GM21423 (cell line): Measurements from ENCODE around the gene THRSP.
"Not testable (repeated sequence)": the region's sequence is repeated elsewhere in the genome, so short reads cannot be mapped to it uniquely, and the experiment has no call there.

Experiments used
- ATAC-seq: cut with Tn5 transposase; IDR thresholded peaks from one replicate; pipeline ENCODE4 v1.9.1; 2021; ENCODE audit warnings: mild to moderate bottlenecking, moderate library complexity; ENCODE audit not compliant: unreplicated experiment

The THRSP gene, protein sequence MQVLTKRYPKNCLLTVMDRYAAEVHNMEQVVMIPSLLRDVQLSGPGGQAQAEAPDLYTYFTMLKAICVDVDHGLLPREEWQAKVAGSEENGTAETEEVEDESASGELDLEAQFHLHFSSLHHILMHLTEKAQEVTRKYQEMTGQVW

DNA sequence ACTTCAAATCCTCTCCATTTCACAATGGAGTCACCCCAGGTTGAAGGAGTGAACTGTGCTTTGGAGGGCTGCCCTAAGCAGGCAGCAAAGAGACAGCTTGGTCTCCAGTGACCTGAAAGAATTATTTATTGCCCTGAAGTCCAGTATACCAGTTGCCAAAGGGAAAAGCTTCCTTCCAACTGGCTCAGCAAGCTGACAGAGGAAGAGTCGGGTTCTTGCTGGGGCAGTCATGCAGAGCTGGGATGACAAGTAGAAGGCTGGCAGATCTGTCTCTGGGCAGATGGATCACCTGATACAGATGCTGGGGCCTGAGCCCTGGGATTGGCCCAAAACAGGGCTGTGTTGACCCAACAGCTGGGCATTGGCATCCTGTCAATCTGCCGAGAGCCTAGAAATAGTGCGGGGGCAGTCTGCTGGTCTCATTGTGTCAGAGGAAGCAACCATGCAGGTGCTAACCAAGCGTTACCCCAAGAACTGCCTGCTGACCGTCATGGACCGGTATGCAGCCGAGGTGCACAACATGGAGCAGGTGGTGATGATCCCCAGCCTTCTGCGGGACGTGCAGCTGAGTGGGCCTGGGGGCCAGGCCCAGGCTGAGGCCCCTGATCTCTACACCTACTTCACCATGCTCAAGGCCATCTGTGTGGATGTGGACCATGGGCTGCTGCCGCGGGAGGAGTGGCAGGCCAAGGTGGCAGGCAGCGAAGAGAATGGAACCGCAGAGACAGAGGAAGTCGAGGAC is at the start of gene THRSP:
TSS of gene THRSP (plus strand) at position 422 of the 742 bp plus-strand sequence. CDS start at position 443, 21 bp downstream.
- no peak for ATAC-seq

DNA sequence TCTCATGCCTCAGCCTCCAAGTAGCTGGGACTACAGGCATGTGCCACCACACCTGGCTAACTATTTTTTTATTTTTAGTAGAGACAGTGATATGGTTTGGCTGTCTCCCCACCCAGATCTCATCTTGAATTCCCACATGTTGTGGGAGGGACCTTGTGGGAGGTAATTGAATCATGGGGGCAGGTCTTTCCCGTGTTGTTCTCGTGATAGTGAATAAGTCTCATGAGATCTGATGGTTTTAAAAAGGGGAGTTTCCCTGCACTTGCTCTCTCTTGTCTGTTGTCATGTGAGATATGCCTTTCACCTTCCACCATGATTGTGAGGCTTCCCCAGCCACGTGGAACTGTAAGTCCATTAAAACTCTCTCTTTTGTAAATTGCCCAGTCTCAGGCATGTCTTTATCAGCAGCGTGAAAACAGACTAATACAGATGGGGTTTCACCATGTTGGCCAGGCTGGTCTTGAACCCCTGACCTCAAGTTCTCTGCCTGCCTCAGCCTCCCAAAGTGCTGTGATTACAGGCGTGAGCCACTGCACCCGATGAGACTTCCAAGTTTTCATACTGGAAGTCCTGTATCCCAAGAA is 48.6 kb upstream of the THRSP start:
- ATAC-seq = not testable (repeated sequence)

DNA sequence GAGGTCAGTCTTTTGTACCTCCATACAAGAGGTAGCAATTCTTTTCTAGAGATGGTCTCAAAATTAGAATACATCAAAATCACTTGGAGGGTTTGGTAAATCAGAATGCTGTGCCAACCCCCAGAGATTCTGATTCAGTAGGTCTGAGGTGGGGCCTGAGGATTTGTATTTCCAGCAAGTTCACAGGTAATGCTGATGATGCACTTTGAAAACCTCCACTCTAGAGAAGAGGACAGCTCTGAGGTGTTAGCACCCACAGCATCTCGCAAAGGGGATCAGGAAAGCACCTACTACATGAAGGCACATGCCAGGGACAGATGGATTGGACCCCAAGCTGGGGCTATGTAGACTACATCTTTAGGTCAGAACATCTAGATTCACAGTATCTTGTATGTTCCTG is 47.8 kb upstream of the THRSP start:
- no peak for ATAC-seq

DNA sequence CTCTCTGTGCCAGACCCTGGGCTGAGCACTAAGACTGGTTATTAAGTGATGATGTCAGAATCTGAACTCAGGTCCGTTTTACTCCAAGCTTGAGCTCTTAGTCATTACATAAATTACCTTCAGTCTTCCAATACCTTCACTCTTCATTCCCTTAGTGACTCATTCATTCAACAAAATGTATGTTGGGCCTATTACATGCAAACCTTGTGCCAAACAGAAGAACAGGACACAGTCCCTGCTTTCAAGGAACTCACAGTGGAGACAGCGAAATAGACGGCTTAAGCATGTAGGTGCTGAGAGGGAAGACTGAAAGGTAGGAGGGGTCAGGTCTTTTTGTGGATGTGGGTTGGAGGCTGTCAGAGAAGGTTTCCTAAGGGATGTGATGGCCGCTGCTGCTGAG is 43.9 kb upstream of the THRSP start:
- no peak for ATAC-seq

DNA sequence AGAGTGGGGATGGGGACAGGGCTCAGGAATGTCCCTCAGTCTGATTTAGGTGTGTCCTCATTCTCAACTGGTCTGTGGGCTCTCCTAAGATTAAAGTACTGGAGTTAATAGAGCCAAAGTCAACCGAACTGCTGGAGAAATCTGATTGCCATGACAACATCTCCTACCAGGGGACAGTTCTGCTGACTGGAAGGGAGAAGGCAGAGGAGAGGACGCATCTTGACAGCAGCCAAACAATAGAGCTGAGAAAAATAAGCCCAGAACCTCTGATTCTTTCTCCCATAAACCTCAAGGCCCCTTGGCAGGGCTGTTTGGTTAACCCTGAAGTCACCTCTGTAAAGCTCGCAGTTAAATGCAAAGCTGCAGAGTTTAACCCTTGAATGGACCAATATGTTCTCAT is 43.4 kb upstream of the THRSP start:
- ATAC-seq = no peak

DNA sequence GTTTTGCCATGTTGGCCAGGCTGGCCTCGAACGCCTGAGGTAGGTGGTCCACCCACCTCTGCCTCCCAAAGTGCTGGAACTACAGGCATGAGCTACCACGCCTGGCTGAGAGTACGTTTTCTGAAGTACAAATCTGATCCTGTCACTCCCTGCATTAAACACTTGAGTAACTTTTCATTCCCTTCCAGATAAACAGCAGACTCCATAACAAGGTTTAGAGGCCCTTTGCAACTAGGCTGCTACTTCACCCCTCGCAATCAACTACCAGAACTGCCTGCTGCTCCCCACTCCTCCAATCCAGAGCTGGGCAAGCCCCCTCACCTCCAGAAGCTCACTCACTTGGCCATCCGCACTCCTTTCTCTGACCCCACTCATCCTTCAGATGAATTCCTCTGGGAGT is 42.0 kb upstream of the THRSP start:
- ATAC-seq = no peak

DNA sequence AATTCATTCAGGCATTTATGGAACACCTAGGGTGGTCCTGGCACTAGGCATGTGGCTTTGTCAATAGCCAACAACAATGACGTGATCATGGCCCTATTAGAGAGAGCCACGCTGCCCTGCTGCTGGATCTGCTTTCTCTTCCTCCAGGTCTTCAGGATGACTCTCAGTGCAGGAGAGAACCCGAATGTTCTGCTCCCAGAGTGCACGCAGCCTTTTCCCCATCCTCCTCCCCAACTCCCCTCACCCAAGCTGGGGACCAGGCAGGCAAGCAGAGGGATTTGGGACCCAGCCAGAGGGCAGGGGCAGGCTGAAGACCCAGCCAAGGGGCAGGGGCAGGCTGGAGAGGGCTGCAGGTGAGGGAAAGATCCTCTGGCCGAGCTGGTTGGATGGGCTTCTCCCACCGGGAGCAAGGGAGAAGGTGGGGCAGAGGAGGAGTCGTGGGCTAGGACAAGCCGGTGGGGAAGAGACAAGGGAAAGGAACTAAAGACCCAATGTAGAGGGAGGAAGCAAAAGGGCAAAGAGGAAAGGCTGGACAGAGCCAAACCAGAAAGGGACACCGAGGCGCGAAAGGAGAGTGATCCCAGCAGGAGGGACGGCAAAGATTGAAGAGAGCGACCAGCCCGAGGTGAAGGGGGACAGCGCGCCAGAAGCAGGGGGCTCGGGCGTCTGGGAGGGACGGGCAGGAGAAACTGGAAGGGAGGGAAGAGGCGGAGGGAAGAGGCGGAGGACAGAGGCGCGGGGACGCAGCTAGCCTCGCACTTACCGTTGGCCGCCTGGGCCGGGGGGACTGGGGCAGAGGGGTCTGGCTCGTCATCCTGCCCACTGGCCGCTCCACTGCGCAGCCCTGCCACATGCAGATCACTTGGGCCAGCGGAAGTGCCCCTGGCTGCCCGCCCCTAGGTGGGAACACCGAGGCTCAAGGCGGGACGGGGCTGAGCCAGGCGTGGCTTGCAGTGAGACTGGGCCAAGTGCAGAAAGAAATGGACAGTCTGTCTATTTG is 41.0 kb upstream of the THRSP start, which contains the start of gene KCTD14:
TSS of gene KCTD14 (minus strand) at position 880 of the 1,000 bp plus-strand sequence. CDS start at position 853, 27 bp downstream.
- ATAC-seq = no peak

DNA sequence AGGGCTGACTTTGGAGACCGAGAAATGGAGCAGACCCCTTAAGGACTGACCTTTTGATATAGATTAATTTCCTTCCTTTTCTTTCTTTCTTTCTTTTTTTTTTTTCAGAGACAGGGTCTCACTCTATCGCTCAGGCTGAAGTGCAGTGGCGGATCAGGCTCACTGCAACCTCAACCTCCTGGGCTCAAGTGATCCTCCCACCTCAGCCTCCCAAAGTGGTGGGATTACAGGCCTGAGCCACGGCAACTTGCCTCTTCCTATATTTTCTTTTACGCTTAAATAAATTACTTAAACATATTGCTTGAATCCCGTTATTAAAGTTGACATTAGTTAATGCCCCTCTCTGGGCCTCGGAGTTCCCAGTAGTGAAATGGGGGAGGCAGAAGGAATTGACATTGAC is 40.2 kb upstream of the THRSP start:
- ATAC-seq = no peak

DNA sequence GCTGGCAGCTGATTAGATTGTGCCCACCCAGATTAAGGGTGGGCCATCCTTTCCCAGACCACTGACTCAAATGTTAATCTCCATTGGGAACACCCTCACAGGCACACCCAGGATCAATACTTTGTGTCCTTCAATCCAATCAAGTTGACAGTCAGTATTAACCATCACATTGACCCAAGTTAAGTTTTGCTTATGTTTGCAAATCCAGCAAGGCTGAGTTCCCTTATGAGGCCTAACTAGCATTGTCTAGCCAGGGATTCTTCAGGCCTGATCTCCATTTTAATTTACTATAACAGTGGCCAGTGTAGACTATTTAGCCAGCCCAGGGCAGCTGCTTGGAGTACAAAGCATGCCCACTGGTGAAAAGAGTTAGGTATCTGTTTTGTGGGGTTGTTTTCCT is 38.3 kb upstream of the THRSP start:
- no peak for ATAC-seq

DNA sequence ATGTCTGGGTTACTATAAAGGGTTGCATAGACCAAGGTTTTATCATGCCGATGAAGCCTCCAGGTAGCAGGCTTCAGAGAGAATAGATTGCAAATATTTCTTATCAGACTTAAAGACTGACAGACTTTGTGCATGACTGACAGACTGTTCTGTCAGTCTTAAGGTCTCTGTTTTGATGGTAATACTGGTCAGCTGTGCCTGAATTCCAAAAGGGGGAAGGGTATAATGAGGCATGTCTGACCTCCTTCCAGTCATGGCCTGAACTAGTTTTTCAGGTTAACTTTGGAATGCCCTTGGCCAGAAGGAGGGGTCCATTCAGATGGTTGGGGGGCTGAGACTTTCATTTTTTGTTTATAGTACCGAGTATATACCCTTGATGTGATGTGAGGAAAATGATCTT is 35.9 kb upstream of the THRSP start:
- ATAC-seq = no peak

DNA sequence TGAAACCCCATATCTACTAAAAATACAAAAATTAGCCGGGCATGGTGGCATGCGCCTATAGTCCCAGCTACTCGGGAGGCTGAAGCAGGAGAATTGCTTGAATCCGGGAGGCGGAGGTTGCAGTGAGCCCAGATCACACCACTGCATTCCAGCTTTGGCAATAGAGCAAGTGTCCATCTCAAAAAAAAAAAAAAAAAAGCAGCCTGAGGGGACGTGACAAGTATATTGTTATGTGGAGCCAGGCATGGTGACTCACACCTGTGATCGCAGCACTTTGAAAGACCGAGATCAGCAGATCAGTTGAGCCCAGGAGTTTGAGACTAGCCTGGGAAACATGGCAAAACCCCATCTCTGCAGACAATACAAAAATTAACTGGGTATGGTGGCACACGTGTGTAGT is 35.2 kb upstream of the THRSP start:
- ATAC-seq = not testable (repeated sequence)

DNA sequence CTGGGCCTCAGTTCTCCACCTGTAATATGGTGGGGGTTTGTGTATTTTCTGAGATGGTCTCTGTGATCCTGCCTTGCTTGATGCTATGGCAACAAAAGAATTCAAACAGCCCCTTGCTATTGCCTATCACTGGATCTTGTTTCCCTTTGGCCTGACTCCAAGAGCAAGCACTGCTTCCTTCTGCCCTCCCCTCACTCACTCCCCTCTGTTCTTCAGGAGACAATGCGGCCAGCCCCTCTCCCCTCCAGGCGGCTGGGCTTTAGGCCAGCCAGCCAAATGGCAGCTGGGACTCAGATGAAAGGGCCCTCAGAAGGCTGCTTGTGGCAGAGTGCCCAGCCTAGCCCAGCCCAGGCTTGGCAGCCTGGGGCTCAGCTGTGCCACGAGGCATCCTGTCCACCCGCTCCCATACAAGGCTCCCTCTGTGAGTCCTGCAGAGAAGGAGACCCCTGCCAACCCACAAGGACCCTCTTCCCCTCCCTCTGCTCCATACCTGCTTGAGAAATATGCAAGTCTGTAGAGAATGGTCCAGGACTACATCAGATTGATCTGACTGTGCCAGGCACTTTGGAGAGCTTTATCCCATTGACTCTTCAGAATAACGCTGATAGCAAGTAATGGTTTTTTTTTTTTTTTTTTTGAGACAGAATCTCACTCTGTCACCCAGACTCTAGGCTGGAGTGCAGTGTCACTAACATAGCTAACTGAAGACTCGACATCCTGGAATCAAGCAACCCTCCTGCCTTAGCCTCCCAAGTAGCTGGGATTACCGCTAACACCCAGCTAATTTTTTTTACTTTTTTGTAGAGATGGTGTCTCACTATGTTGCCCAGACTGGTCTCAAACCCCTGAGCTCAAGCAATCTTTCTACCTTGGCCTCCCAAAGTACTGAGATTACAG is 33.0 kb upstream of the THRSP start:
- ATAC-seq = no peak

DNA sequence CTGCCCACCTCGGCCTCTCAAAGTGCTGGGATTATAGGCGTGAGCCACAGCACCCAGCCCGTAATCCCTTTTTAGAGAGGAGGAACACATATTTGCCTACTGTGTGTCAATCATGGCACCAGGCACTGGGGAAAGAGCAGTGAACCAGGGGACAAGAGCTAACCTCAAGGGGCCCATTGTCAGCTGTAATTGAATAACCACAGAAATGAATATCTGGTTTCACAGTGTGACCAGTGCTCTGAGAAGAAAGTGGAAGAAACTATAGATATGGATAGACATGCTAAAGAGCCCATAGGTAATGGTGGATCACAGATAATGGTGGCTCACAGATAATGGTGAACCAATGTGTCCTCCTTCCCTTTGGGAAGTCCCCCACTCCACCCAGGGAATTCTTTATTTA is 32.0 kb upstream of the THRSP start:
- ATAC-seq = peak; percentile 77

DNA sequence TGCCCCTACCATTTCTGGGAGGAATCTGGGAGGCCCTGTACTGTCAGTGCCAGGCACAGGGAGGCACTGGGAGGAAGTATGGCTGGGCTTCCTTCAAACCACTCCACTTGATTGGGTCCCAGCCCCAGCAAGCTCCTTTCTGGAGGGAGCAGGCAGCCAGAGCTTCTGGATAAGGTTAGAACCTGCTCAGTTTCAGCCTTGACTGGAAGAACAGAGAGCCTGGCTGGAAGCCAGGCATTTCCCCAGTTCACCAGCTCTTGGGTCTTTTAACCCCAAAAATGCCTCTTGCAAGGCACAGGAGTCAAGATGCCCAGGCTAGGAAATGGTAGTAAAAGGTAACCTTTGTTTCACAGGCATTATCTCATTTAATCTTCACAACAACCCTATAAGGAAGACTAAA is 31.6 kb upstream of the THRSP start:
- ATAC-seq = no peak

DNA sequence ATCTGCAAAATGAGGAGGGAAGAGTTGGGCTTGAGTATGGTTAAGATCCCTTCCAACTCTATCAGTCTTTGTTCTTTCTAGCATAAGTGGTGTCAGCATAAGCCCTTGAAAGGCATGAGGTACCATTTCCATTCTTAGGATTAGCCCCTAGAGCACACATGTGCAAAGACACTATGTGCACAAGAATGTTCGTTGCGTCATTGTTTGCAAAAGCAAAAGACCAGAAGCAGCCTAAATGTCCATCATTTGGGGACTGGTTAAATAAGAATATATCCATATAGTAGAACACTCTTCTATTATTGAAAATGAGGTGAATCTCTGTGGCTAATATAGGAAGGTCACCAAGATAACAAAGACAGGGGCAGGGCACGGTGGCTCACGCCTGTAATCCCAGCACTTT is 30.6 kb upstream of the THRSP start:
- no peak for ATAC-seq

DNA sequence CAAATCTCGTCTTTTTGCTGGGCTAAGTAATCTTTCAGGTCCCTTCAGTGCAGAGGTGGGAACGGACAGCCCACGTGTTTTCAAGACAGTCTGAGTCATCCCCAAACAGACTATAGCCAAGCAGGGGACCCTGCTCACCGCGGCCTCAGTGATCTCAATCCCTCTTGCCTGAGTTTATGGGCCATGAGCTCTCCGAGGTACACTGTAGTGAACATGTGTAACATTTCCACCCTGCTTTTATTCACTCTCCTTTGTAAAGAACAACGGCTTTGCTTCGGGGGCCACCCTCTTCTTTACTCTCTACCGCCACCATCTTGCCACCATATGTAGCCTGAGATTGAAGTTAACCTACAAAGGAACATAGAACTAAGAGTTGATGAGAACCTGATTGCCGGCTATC is 29.0 kb upstream of the THRSP start:
- no peak for ATAC-seq

DNA sequence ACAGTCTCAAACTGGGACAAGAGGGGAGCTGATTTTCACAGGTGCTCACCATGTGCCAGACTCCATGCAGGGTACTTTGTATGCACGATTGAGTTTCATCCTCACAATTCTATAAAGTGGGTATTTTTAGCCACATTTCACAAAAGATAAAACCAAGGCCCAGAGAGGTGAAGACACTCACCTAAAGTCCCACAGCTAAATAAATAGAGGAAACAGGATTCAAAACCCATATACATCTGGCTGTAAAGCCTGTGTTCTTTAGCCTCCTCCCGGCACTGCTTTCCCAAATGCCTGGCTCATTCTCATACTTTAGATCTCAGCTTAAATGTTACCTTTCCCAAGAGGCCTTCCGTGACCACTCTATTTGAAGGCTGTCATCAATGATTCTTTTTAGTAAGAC is 27.3 kb upstream of the THRSP start:
- ATAC-seq = no peak

DNA sequence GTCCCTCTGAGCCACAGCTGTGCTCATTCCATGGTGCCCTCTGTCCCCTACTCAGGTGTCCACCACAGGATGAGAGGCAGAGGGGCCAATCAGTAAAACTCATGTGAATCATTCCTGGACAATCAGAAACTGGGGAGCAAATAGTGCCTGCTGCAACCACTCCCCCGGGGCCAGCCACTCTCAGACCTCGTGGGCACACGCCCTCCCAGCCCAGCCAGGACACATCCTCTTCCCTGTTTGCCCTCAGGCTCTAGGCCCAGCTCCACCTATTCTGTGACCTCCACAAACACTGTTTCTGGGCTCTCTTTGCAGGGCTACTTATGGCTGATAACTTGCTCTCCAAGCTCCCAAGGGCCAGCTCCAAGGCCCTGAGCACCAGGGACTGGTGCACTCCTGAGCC is 26.6 kb upstream of the THRSP start:
- no peak for ATAC-seq

DNA sequence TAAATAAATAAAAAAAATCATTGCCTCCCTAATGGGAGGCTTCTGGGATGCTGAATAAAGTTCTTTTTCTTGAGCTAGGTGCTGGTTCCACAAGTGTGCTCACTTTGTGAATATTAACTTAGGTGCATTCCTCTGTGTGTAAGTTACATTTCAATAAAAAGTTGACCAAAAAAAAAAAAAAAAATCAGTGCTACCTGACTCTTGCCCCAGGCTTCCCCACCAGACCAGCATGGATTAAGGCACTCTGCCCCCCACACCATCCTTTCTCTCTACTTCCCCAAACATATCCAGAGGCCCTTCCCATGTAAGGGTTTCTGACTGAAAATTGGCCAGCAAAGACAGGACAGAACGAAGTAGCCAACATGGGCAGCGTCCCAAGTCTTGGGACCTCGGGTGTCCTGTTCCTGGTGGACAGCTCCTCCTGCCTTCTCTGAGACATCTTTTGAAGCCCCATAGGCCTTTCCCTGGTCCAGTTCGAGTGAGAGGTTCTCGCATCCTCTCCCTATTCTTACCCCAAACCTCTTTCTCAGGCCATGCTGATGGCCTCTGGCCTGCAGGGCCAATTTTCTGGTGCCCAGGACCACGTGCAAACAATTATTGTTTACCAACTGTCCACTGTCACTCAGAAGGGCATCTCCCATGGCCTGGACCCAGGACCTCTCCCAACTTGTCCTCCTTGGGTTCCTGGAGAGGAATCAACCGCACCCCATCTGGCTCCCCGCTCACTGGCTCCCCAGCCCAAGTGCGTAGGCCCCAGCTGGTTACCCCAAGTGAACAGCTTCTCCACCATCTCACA is 25.6 kb upstream of the THRSP start:
- ATAC-seq = no peak
